Measurements from ENCODE around the gene EOMES.
A peak's percentile ranks its signal among the peaks of the same experiment; 100 is the strongest.

- no peak for TF ChIP-seq EZH2 (IDR thresholded peaks at IDR 0.05; ENCODE audit: low read length)
- TF ChIP-seq, protein P1, sequence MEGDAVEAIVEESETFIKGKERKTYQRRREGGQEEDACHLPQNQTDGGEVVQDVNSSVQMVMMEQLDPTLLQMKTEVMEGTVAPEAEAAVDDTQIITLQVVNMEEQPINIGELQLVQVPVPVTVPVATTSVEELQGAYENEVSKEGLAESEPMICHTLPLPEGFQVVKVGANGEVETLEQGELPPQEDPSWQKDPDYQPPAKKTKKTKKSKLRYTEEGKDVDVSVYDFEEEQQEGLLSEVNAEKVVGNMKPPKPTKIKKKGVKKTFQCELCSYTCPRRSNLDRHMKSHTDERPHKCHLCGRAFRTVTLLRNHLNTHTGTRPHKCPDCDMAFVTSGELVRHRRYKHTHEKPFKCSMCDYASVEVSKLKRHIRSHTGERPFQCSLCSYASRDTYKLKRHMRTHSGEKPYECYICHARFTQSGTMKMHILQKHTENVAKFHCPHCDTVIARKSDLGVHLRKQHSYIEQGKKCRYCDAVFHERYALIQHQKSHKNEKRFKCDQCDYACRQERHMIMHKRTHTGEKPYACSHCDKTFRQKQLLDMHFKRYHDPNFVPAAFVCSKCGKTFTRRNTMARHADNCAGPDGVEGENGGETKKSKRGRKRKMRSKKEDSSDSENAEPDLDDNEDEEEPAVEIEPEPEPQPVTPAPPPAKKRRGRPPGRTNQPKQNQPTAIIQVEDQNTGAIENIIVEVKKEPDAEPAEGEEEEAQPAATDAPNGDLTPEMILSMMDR (optimal IDR thresholded peaks at IDR 0.05 in 1 of 3, IDR thresholded peaks at IDR 0.05 in 1 of 3, conservative IDR thresholded peaks at IDR 0.05 in 1 of 3; ENCODE audit: extremely low read depth in 1 of 3, insufficient read depth in 2 of 3, low read length in 3 of 3) = peak in 1 of 3 experiments; percentile 25
Observed at GRCh38 chr3:27758083-27758482, 36.0 kb upstream of the EOMES start.

All from keratinocyte (primary cell).